Measurements from ENCODE around the gene NRP1.

The NRP1 gene

DNA sequence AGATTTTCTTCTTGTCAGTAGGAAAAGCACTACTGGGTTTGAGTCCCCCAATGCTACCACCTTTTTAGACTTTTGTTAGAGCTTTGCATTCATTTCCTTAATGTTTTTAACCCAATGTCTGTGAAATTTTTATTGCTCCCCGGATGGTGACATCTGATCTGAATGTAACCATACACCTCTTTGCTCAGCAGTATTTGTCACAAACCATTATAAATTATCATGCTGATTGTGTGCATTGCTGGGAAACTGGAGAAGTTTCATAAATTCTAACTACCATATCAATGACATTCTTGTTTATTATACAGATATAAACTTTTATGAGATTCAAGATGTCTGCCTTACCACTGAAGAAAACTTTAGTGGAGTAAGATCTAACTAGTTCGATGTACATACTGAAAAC lies 8.5 kb downstream of the NRP1 start:
- no peak for DNase-seq (ENCODE audit: insufficient read length, low spot score)
- FAIRE-seq, result no peak
- TF ChIP-seq CTCF (IDR thresholded peaks at IDR 0.05; ENCODE audit: insufficient read depth, missing control alignments), result no peak

GRCh38 chr10:33323721-33324120 lies 10.7 kb downstream of the NRP1 start:
- TF ChIP-seq CTCF (IDR thresholded peaks at IDR 0.05; ENCODE audit: insufficient read depth, missing control alignments), result no peak
- DNase-seq (ENCODE audit: insufficient read length, low spot score), result no peak
- FAIRE-seq, result no peak

DNA sequence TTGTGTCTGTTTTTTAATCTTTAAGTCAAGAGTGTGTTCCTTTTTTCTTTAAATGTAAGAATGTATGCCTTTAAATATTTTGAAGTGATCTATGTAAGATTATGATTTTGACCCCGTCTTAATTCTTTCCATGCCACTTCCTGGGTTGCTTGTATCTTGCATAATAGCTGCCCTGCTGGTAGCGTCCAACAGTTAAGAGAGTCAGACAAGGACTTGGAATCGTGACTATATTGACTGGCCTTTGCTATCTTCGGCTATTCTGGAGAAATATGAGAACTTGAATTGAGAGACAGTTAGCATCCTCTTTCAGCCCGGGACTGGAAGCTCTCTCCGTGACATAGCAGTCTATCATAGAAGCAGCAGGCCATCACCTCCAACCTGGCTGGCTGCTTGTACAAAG lies 13.0 kb downstream of the NRP1 start:
- no peak for TF ChIP-seq CTCF (IDR thresholded peaks at IDR 0.05; ENCODE audit: insufficient read depth, missing control alignments)
- DNase-seq (ENCODE audit: insufficient read length, low spot score) (no peak), FAIRE-seq (no peak)

- no peak for DNase-seq (ENCODE audit: insufficient read length, low spot score)
- no peak for FAIRE-seq
- TF ChIP-seq CTCF (IDR thresholded peaks at IDR 0.05; ENCODE audit: insufficient read depth, missing control alignments), result no peak
These were observed 14.2 kb downstream of the NRP1 start for GRCh38 chr10:33320288-33320687.

- DNase-seq (ENCODE audit: insufficient read length, low spot score), result no peak
- no peak for TF ChIP-seq CTCF (IDR thresholded peaks at IDR 0.05; ENCODE audit: insufficient read depth, missing control alignments)
- FAIRE-seq, result no peak
These were observed 18.6 kb downstream of the NRP1 start for GRCh38 chr10:33315891-33316290.

DNA sequence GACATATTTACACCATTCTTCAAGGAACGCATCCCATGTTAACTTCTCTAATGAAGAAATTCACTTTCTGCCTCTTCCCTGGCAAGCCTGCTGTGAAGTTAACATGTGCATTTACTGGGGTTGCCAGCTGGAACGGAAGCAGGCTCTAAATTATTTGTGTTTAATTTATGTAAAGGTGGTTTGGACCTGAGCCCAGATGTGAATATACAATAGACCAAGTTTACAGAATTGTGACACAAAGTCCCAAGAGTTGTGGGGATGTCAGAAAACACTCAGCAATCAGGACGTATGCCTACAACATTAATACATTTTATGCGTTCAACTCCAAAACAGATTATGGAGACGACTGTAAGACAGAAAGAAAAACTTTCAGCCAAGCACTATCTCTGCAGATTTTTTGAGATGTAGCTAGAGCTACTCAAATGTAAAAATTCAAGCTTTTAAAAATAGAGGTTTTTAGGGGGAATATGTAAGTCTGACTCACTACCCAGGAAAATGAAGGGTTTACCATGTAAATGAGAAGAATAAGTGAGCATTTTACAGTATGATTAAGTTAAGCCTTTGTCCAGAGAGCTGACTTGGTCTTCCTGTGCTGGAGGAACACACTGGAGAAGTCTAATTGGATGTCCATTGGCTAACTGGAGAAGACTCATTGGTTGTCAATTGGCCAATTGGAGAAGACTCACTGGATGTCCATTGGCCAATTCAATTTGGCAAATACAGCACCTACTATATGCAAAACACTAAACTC lies 19.5 kb downstream of the NRP1 start:
- no peak for FAIRE-seq
- no peak for TF ChIP-seq CTCF (IDR thresholded peaks at IDR 0.05; ENCODE audit: insufficient read depth, missing control alignments)
- no peak for DNase-seq (ENCODE audit: insufficient read length, low spot score)

GRCh38 chr10:33311640-33312039 lies 22.8 kb downstream of the NRP1 start:
- no peak for FAIRE-seq
- TF ChIP-seq CTCF (IDR thresholded peaks at IDR 0.05; ENCODE audit: insufficient read depth, missing control alignments), result no peak

More at GRCh38 chr10:33311640-33312039, 22.8 kb downstream of the NRP1 start:
- no peak for DNase-seq (ENCODE audit: insufficient read length, low spot score)
